Adrenal gland (tissue), 5 donors: ENCODE data around the gene MALL.

ENCODE experiments used
- POLR2A ChIP-seq, 2 donors: fragments of 450-650 bp; IDR thresholded peaks; one replicate each; pipeline ENCODE4 v1.6.1; 2017; ENCODE audit warnings: antibody characterized with exemption in 2 of 2, mild to moderate bottlenecking in 2 of 2, moderate library complexity in 1 of 2
- TF ChIP-seq, protein P1 (sequence below), 6 experiments: fragments of 450-650 bp in 4 of 6; fragments of 200-600 bp in 2 of 6; sonication (generic) in 1 of 6; IDR thresholded peaks; 1 replicate in 5 of 6; 2 replicates in 1 of 6; pipeline versions ENCODE4 v1.5.1 to v1.8.0; 2016 to 2021; ENCODE audit warnings: antibody characterized with exemption in 6 of 6, mild to moderate bottlenecking in 2 of 6, moderate library complexity in 1 of 6
- donor health status: DM: no; HTN: no; CAD: no.

DNA sequence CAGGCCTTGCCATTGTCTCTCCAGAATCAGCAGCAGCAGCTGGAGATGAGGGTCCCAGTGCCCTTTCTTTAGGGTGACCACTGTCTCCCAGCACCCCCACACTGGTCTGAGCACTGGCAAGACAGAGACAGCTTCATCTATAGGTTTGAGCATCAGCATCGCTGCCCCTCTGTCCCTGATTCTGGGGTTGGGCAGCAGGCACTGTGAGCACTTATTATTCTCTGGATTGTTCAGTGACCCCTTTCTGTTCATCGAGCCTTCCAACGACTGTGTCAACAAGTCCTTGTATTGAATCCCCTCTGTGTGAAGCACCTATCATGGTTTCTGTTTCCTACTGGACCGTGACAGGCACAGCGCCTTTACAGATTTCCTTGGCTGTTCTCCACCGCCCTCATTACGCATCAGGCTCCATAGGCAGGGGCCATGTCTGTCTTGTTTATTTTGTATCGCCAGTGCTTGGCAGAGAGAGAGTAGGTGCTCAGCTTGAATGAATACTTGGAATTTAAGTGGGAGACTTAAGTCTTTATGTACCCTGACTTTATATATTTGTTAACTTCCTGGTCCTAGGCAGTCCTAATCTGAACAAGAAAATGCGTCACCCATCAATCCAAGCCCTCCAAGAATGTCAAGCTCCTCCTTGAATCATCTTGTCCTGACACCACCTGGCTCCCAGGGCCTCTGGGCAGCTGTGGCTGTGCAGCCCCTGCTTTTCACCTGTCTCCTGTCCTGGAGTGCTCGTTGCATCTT, 11.4 kb downstream of the MALL start:
- TF ChIP-seq, protein P1, sequence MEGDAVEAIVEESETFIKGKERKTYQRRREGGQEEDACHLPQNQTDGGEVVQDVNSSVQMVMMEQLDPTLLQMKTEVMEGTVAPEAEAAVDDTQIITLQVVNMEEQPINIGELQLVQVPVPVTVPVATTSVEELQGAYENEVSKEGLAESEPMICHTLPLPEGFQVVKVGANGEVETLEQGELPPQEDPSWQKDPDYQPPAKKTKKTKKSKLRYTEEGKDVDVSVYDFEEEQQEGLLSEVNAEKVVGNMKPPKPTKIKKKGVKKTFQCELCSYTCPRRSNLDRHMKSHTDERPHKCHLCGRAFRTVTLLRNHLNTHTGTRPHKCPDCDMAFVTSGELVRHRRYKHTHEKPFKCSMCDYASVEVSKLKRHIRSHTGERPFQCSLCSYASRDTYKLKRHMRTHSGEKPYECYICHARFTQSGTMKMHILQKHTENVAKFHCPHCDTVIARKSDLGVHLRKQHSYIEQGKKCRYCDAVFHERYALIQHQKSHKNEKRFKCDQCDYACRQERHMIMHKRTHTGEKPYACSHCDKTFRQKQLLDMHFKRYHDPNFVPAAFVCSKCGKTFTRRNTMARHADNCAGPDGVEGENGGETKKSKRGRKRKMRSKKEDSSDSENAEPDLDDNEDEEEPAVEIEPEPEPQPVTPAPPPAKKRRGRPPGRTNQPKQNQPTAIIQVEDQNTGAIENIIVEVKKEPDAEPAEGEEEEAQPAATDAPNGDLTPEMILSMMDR (IDR thresholded peaks at IDR 0.05) = no peak
- TF ChIP-seq POLR2A (IDR thresholded peaks at IDR 0.05) = no peak
